ENCODE data around the gene SYCP1.
"Not testable (repeated sequence)": the region's sequence is repeated elsewhere in the genome, so short reads cannot be mapped to it uniquely, and the experiment has no call there.

Gene SYCP1, protein sequence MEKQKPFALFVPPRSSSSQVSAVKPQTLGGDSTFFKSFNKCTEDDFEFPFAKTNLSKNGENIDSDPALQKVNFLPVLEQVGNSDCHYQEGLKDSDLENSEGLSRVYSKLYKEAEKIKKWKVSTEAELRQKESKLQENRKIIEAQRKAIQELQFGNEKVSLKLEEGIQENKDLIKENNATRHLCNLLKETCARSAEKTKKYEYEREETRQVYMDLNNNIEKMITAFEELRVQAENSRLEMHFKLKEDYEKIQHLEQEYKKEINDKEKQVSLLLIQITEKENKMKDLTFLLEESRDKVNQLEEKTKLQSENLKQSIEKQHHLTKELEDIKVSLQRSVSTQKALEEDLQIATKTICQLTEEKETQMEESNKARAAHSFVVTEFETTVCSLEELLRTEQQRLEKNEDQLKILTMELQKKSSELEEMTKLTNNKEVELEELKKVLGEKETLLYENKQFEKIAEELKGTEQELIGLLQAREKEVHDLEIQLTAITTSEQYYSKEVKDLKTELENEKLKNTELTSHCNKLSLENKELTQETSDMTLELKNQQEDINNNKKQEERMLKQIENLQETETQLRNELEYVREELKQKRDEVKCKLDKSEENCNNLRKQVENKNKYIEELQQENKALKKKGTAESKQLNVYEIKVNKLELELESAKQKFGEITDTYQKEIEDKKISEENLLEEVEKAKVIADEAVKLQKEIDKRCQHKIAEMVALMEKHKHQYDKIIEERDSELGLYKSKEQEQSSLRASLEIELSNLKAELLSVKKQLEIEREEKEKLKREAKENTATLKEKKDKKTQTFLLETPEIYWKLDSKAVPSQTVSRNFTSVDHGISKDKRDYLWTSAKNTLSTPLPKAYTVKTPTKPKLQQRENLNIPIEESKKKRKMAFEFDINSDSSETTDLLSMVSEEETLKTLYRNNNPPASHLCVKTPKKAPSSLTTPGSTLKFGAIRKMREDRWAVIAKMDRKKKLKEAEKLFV

DNA sequence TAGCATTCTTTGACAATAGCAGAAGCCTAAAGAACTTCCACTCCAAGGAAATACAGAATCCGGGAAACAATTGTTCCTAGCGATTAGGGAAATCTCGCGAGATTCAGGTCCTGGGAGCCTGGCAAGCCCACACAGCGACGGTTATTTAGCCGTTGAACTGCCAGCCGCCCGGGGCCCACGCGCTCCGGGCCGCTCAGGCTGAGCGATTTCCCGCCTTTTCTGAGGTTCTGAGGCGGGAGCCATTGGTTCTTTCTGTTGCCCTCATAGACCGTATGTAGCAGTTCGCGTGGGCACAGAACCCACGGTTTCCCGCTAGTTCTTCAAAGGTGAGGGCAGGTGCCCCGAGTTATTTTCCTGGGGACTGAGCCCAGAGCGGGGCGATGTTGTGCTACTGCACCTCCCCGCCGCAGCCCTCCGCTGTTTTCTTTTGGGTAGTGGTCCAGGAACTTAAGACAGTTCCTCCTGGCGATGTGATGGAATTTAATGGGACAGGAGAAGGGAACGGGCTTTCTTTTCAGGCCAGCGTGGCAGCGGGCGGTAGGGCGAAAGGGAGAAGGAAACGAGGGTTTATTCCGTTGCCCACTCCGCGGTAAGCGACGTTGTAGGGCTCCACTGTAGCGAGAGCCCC lies at the start of gene SYCP1:
SYCP1 (plus strand) TSS at position 171 of the 628 bp plus-strand sequence. CDS start 602 bp downstream, outside the sequence.
- no peak for DNase-seq (ENCODE audit: low spot score)

GRCh38 chr1:114819869-114820268 lies 34.8 kb upstream of the SYCP1 start:
- no peak for DNase-seq (ENCODE audit: low spot score)

DNA sequence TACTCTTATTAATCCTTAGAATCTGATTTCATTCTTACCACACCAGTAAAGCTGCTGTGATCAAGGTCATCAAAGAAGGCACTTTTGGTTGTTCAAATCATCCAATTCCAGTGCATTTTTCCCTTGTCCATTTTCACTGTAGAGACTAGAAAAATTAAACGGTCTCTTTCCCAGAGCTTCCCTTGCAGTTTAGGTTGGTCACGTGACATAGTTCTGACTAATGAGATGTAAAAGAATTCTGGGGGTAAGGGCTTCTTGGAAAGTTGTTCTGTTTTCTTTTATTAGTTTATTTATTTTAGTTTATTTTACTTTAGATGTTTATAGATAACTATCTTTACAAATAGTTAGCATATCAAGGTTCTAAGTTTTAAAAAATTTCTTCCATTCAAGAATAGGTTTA lies 34.3 kb upstream of the SYCP1 start:
- no peak for DNase-seq (ENCODE audit: low spot score)

GRCh38 chr1:114821978-114822377 lies 32.7 kb upstream of the SYCP1 start:
- no peak for DNase-seq (ENCODE audit: low spot score)

DNA sequence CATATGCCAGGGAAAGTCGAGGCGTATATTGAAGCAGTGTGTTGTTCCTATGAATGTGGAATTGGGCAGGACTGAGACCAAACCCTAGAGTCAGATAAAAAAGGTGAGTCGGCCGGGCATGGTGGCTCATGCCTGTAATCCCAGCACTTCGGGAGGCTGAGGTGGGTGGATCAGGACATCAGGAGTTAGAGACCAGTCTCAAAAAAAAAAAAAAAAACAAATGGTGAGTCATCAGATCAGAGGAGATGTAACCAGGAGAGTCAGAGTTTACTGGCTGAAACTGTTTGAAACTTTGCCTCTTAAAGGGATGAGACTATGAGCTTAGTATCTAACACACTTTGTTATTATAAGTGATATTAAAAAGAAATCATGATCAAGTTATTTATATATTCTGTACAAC lies 26.4 kb upstream of the SYCP1 start:
- no peak for DNase-seq (ENCODE audit: low spot score)

GRCh38 chr1:114830075-114830474 lies 24.6 kb upstream of the SYCP1 start:
- DNase-seq (ENCODE audit: low spot score), result not testable (repeated sequence)

DNA sequence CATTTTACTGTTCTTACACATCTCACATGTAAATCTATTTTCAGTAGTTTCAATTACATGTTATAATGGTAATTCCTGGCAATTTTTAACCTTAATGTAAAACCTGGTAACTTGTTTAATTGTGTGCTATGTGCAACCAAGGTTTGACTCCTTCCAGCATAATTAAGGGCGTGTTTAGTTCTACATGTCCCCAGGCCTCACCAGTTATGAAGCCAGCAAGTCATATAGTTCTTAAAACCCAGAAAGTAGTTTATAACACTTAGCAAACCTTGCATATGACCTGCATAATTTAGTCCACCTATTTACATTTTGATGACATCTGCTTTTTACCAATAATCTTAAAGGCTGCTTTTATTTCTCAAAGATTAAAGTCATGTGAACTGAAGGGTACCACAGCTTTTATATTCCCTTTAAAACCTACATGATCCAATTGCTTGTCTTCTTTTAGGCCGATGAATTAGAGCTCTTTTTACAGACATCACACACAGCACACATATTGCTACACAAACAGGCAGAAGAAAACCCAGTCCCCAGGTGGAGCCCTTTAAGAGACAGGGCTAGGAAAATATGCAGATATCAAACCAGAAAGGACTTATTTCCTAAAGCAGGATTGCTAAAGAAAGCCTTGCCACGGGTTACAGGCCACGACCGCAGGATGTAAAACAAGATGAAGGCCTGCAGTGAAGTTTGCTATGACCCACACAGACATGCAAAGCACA lies 23.2 kb upstream of the SYCP1 start:
- DNase-seq (ENCODE audit: low spot score), result no peak

DNA sequence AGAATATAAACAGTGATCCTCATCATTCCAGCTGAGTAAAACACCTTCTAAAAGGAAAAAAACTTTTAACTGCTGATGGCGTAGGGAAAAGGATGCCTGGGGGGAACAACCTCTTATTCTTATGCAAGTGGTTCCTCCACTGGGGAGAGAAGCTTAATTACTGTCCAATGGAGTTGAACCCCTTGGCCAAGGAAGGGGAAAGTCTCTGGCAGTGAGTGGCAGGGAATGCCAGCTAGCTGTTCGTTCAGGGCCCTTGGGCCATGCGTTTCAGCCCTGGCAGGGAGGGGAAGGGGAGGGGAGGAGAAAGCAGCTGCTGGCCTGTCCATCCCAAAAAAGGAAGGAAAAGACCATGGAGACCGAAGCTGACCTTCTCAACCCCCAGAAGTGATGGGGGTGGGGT lies 22.6 kb upstream of the SYCP1 start:
- no peak for DNase-seq (ENCODE audit: low spot score)

DNA sequence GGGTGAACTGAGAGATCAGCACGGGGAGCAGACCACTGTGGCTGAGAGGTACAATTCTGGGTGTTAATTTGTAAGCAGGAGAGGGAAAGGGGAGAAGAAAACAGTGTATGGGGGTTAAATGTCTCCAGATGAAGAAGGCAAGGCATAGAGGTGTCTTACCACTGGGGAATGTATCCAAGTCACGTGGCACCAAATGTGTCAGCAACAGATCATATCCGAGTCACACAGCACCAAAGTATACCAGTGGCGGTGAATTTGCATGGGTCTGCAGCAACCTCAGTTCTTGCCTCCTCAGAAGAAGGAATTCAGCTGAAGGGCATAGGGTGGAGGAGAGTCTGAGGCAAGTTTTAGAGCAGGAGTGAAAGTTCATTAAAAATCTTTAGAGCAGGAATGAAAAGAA lies 21.2 kb upstream of the SYCP1 start:
- DNase-seq (ENCODE audit: low spot score), result no peak

GRCh38 chr1:114844270-114844669 lies 10.4 kb upstream of the SYCP1 start:
- DNase-seq (ENCODE audit: low spot score), result no peak

GRCh38 chr1:114853584-114853983 lies 1.1 kb upstream of the SYCP1 start:
- DNase-seq (ENCODE audit: low spot score), result no peak

GRCh38 chr1:114861384-114861783 lies 6.7 kb downstream of the SYCP1 start:
- no peak for DNase-seq (ENCODE audit: low spot score)

GRCh38 chr1:114892194-114892918 lies 37.7 kb downstream of the SYCP1 start:
- peak; percentile 26 for DNase-seq (ENCODE audit: low spot score)

- DNase-seq (ENCODE audit: low spot score), result no peak
Observed at GRCh38 chr1:114896795-114897194, 42.1 kb downstream of the SYCP1 start.

- no peak for DNase-seq (ENCODE audit: low spot score)
Observed at GRCh38 chr1:114901814-114902213, 47.2 kb downstream of the SYCP1 start.

DNA sequence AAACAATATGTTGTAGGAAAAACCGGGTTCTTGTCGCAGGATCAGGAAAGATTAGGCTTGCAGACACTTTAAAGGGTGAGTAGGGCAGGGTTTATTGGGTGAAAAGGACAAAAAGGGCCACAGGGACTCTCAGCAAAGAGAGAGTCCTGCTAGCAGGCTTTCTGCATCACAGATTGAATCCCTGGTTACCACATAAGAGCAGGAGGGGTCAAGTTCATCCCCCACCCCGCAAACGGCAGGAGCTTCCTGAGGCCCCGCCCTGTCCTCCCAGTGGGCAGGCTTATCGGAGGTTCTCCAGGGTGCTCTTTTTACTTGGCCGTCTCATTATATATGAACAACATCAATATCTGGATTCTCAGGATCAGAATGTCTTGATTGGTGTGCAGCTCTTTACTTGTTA lies 47.7 kb downstream of the SYCP1 start:
- peak; percentile 40 for DNase-seq (ENCODE audit: low spot score)

- no peak for DNase-seq (ENCODE audit: low spot score)
Observed at GRCh38 chr1:114903480-114903879, 48.8 kb downstream of the SYCP1 start.

DNA sequence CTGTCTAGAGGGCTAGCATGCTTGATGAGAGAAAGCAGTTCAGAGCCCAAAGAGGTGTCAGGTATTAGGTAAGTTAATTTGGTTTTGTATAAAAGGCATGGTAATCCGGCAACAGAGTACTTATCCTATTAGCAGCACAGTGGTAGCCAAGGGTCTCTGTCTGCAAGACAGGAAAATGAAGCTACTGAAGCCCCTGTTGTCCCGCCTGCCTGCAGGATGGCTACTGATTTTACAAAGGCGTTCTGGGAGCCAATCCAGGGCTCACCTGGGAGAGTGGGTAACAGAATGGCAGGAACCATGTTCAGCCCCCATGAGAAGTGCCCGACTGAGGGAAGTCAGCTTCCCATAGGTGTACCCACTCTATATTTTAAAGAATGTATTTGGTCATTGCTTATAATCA lies 61.1 kb downstream of the SYCP1 start:
- DNase-seq (ENCODE audit: low spot score), result not testable (repeated sequence)

GRCh38 chr1:114926607-114927006 lies 71.9 kb downstream of the SYCP1 start:
- DNase-seq (ENCODE audit: low spot score), result no peak

- no peak for DNase-seq (ENCODE audit: low spot score)
Observed at GRCh38 chr1:114927401-114927800, 72.7 kb downstream of the SYCP1 start.

GRCh38 chr1:114956570-114956969 lies 101.9 kb downstream of the SYCP1 start:
- peak; percentile 32 for DNase-seq (ENCODE audit: low spot score)

Data from iPS-NIHi11 (cell line).